Small intestine (tissue), 7 donors: ENCODE data around the gene LGALS7B. TPM values are rescaled to one million over a fixed set of nuclear protein-coding genes. Genes with fewer than 3 reads are reported as not detected.
"Not testable (repeated sequence)": the region's sequence is repeated elsewhere in the genome, so short reads cannot be mapped to it uniquely, and the experiment has no call there.

ENCODE experiments used
- DNase-seq, 2 donors: peaks; one replicate each; pipeline versions ENCODE4 v3.0.0 to v3.0.0-alpha.2; 2013
- FAIRE-seq: peaks from 2 replicates; lab custom pipeline; 2012; peaks lifted over from hg19 to GRCh38; lab: Jason Lieb, UNC
- H3K27ac ChIP-seq, 3 donors: one replicate each; pipeline ENCODE4 v1.5.1; 2013; ENCODE audit warnings: low read length in 2 of 3, mild to moderate bottlenecking in 2 of 3, control low read depth in 1 of 3, inconsistent platforms in 1 of 3, low read depth in 1 of 3, moderate library complexity in 1 of 3
- H3K27me3 ChIP-seq, 3 donors: one replicate each; pipeline ENCODE4 v1.6.1; 2013; ENCODE audit warnings: low read length in 3 of 3, inconsistent platforms in 1 of 3; ENCODE audit not compliant: control insufficient read depth in 3 of 3, insufficient read depth in 3 of 3
- H3K36me3 ChIP-seq, 3 donors: one replicate each; pipeline ENCODE4 v1.6.1; 2013; ENCODE audit warnings: low read length in 3 of 3, inconsistent platforms in 1 of 3, low read depth in 1 of 3, mild to moderate bottlenecking in 1 of 3, moderate library complexity in 1 of 3; ENCODE audit not compliant: control insufficient read depth in 3 of 3, insufficient read depth in 2 of 3
- H3K4me1 ChIP-seq, 3 donors: one replicate each; pipeline ENCODE4 v1.6.1; 2013; ENCODE audit warnings: low read length in 2 of 3, inconsistent platforms in 1 of 3, low read depth in 1 of 3, mild to moderate bottlenecking in 1 of 3, moderate library complexity in 1 of 3; ENCODE audit not compliant: control insufficient read depth in 3 of 3, insufficient read depth in 2 of 3
- H3K4me3 ChIP-seq, 3 donors: one replicate each; pipeline ENCODE4 v1.5.1; 2013; ENCODE audit warnings: low read length in 3 of 3, control low read depth in 1 of 3, inconsistent platforms in 1 of 3, low read depth in 1 of 3, mild to moderate bottlenecking in 1 of 3, moderate library complexity in 1 of 3
- H3K9me3 ChIP-seq, 2 donors: one replicate each; pipeline ENCODE4 v1.6.1; 2013; ENCODE audit warnings: low read depth in 1 of 2, low read length in 1 of 2; ENCODE audit not compliant: control insufficient read depth in 2 of 2, insufficient read depth in 1 of 2
- WGBS, 3 donors: extraction: QIAGEN DNeasy Blood & Tissue Kit; methylation state at CpG; one replicate each; pipeline ENCODE4 v1.1.7; 2013; 5-methylcytosine and 5-hydroxymethylcytosine counted together
- polyA plus RNA-seq, 4 donors: library from polyadenylated mRNA; stranded (reverse) in 3 of 4; unstranded in 1 of 4; fragments of 200-250 nt in 3 of 4; fragments of 120-200 nt in 1 of 4; gene quantifications; one replicate each; pipeline versions ENCODE4 v1.2.1 to v1.2.3, GENCODE V29; 2013
- donor health status: healthy with polysubstance abuse.
- donor health status: control.
- donor health status: control.
- donor health status: Bipolar disorder and iron deficiency.
- donor health status: healthy.

Gene LGALS7B
- polyA plus RNA-seq, 4 donors, result 2.0 to 5.4 (median 4.9) TPM; not detected in 1

GRCh38 chr19:38743394-38744297 is 45.4 kb upstream of the LGALS7B start:
- H3K27ac ChIP-seq, result no peak overlapping the region
- peaks cover 0 to 3% (median 0%) of the 10 kb centered on the region in 3 donors for H3K36me3 ChIP-seq
- FAIRE-seq, result no peak
- no peak for DNase-seq
- no peaks in the 10 kb centered on the region for H3K9me3 ChIP-seq
- WGBS, 3 donors, result 79 to 82% (median 81%) methylated on average over 18 to 20 of the region's 20 CpGs
- H3K4me1 ChIP-seq, result no peaks in the 10 kb centered on the region
- H3K27me3 ChIP-seq, result no peaks in the 10 kb centered on the region
- no peak overlapping the region for H3K4me3 ChIP-seq

GRCh38 chr19:38744298-38744681 is 44.7 kb upstream of the LGALS7B start, which contains the start of gene CAPN12:
TSS of gene CAPN12 (minus strand) at chr19:38744474. CDS start at chr19:38744165, 309 bp downstream.
- Histone ChIP-seq H3K27me3 (no peaks in the 10 kb centered on the region), H3K27ac (no peak within 1 kb of the TSS), H3K9me3 (no peaks in the 10 kb centered on the region), H3K4me1 (no peaks in the 10 kb centered on the region), H3K4me3 (no peak within 1 kb of the TSS), H3K36me3 (no peaks in the 10 kb centered on the region)
- 82 to 88% (median 84%) methylated on average over 7 to 10 of the region's 10 CpGs for WGBS, 3 donors
- DNase-seq (no peak), FAIRE-seq (no peak)

GRCh38 chr19:38744874-38745273 is 44.1 kb upstream of the LGALS7B start:
- Histone ChIP-seq H3K27ac (no peak overlapping the region), H3K27me3 (no peaks in the 10 kb centered on the region), H3K4me1 (no peaks in the 10 kb centered on the region), H3K36me3 (no peaks in the 10 kb centered on the region), H3K4me3 (no peak overlapping the region), H3K9me3 (no peaks in the 10 kb centered on the region)
- no peak for FAIRE-seq
- DNase-seq, result no peak
- WGBS, 3 donors, result 80 to 86% (median 84%) methylated on average over 6 of the region's 6 CpGs

- 80 to 85% (median 83%) methylated on average over 7 of the region's 7 CpGs for WGBS, 3 donors
- DNase-seq, result no peak
- no peaks in the 10 kb centered on the region for H3K9me3 ChIP-seq
- H3K4me3 ChIP-seq, result no peak overlapping the region
- no peak overlapping the region for H3K27ac ChIP-seq
- no peaks in the 10 kb centered on the region for H3K27me3 ChIP-seq
- no peaks in the 10 kb centered on the region for H3K36me3 ChIP-seq
- no peaks in the 10 kb centered on the region for H3K4me1 ChIP-seq
- FAIRE-seq, result no peak
These were observed 43.7 kb upstream of the LGALS7B start for GRCh38 chr19:38745316-38745715.

DNA sequence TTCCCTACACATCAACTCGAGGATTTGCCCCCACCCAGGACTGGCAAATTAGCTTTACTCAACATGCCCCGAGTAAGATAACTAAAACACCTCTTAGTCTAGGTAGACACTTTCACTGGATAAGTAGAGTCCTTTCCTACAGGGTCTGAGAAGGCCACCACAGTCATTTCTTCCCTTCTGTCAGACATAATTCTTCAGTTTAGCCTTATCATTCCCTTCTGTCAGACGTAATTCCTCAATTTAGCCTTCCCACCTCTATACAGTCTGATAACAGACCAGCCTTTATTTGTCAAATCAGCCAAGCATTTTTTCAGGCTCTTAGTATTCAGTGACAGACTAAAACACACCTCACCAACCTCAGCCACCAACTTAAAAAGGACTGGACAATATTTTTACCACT is 35.2 kb upstream of the LGALS7B start:
- H3K4me1 ChIP-seq, H3K36me3 ChIP-seq, DNase-seq, H3K27ac ChIP-seq, FAIRE-seq, H3K9me3 ChIP-seq, H3K27me3 ChIP-seq, H3K4me3 ChIP-seq: not testable (repeated sequence)
- 51 to 65% (median 63%) methylated on average over 3 of the region's 3 CpGs for WGBS, 3 donors

GRCh38 chr19:38754196-38754595 is 34.8 kb upstream of the LGALS7B start:
- WGBS, 3 donors, result 25 to 77% methylated on average over 2 of the region's 2 CpGs; no CpG with 5 or more reads in 1 of the 3 donors
- H3K27ac ChIP-seq, H3K9me3 ChIP-seq, H3K36me3 ChIP-seq, H3K4me3 ChIP-seq, H3K4me1 ChIP-seq, DNase-seq, H3K27me3 ChIP-seq, FAIRE-seq: not testable (repeated sequence)

- H3K27ac ChIP-seq, result peak overlapping the region in 2 of 3 donors; percentile 76 to 80
- DNase-seq (peak; percentile 65 to 91), FAIRE-seq (no peak)
- H3K36me3 ChIP-seq, result no peaks in the 10 kb centered on the region
- H3K4me3 ChIP-seq, result no peak overlapping the region
- no peaks in the 10 kb centered on the region for H3K27me3 ChIP-seq
- H3K9me3 ChIP-seq, result peaks cover 0 to 2% of the 10 kb centered on the region in 2 donors
- 18 to 55% (median 26%) methylated on average over 8 to 10 of the region's 10 CpGs for WGBS, 3 donors
- peaks cover 0 to 17% (median 0%) of the 10 kb centered on the region in 3 donors for H3K4me1 ChIP-seq
These were observed 29.4 kb upstream of the LGALS7B start for GRCh38 chr19:38759590-38760003.

- FAIRE-seq, H3K4me3 ChIP-seq, H3K27me3 ChIP-seq, DNase-seq, H3K9me3 ChIP-seq, H3K27ac ChIP-seq, H3K36me3 ChIP-seq: not testable (repeated sequence)
- H3K4me1 ChIP-seq, result peaks cover 0 to 19% (median 0%) of the 10 kb centered on the region in 3 donors
- WGBS, 3 donors, result 59 to 71% (median 59%) methylated on average over 6 of the region's 6 CpGs
These were observed 28.0 kb upstream of the LGALS7B start for GRCh38 chr19:38760805-38761517.
